Activated B cell treated with CpG ODN at 0.5 μM for 24 hours (primary cell): Measurements from ENCODE around the gene ZFC3H1. TPM values are rescaled to one million over a fixed set of nuclear protein-coding genes. Genes with fewer than 3 reads are reported as not detected.
A peak's percentile ranks its signal among the peaks of the same experiment; 100 is the strongest.

Source experiments
- ATAC-seq: fragments of 200-7000 bp; cut with Tn5 transposase; one replicate; pipeline ENCODE4 v1.10.0; 2021; ENCODE audit warnings: low read depth, mild to moderate bottlenecking, moderate library complexity
- CTCF ChIA-PET: fragments of 350-600 bp; sonication (Branson Sonifier 250); formaldehyde crosslinking; loops from one replicate; lab custom pipeline; 2021; ENCODE audit warnings: antibody characterized with exemption; lab: Charles Lee
- POLR2A ChIA-PET: fragments of 350-600 bp; sonication (Branson Sonifier 250); formaldehyde crosslinking; loops from one replicate; lab custom pipeline; 2021; ENCODE audit warnings: antibody characterized with exemption; lab: Charles Lee
- DNase-seq: peaks from one replicate; pipeline ENCODE4 v3.0.0; 2022
- H3K27ac Mint-ChIP-seq: one replicate; pipeline ENCODE4 v1.8.0; 2020; ENCODE audit warnings: mixed read lengths
- H3K27me3 Mint-ChIP-seq: one replicate; pipeline ENCODE4 v1.8.0; 2021; ENCODE audit warnings: mixed read lengths
- H3K36me3 Mint-ChIP-seq: one replicate; pipeline ENCODE4 v1.8.0; 2021; ENCODE audit warnings: low read depth, mixed read lengths
- H3K4me1 Mint-ChIP-seq: one replicate; pipeline ENCODE4 v1.8.0; 2021; ENCODE audit warnings: mixed read lengths
- H3K4me3 Mint-ChIP-seq: one replicate; pipeline ENCODE4 v1.8.0; 2020; ENCODE audit warnings: mild to moderate bottlenecking, mixed read lengths
- H3K9me3 Mint-ChIP-seq: one replicate; pipeline ENCODE4 v1.8.0; 2020; ENCODE audit warnings: mixed read lengths
- CTCF ChIP-seq: fragments of 200-600 bp; IDR thresholded peaks from one replicate; pipeline ENCODE4 v1.8.0; 2022; ENCODE audit warnings: antibody characterized with exemption, mild to moderate bottlenecking
- intact Hi-C: fragments of 100-400 bp; cut with micrococcal nuclease; formaldehyde crosslinking; loops from one replicate; pipeline ENCODE4 v1.15.1; 2024
- total RNA-seq: library from RNA; stranded (reverse); gene quantifications from 2 replicates; pipeline ENCODE4 v1.2.3, GENCODE V29; 2022

The ZFC3H1 gene
- total RNA-seq, 1 donor from 2014 or later: 107 TPM

- CTCF ChIA-PET: interaction anchor here (1.2 to 4.6 kb wide), 4 partner anchors 22 to 90 kb away, joined by 4 to 53 read pairs (median 32); partner anchors contain the start of genes RAB21 and TMEM19
- no peaks in the 10 kb centered on the region for H3K27me3 Mint-ChIP-seq
Measured at GRCh38 chr12:71665090-71665463, 1.4 kb upstream of the ZFC3H1 start.

GRCh38 chr12:71664411-71665089 is 902 bp upstream of the ZFC3H1 start:
- Mint-ChIP-seq H3K9me3 (no peaks in the 10 kb centered on the region), H3K27ac (peak overlapping the region; percentile 98), H3K36me3 (peaks cover 40% of the 10 kb centered on the region), H3K4me3 (peak overlapping the region; percentile 98), H3K27me3 (no peaks in the 10 kb centered on the region), H3K4me1 (peaks cover 49% of the 10 kb centered on the region)
- ChIA-PET CTCF (interaction anchor here (1.2 to 4.6 kb wide), 5 partner anchors 22 to 90 kb away, joined by 4 to 53 read pairs (median 20); partner anchors contain the start of genes RAB21 and TMEM19), POLR2A (interaction anchor here (0.7 to 4.6 kb wide), 13 partner anchors 13 to 176 kb away, joined by 3 to 232 read pairs (median 6); partner anchors contain the start of genes RAB21 and TMEM19)
- ATAC-seq (no peak), DNase-seq (no peak)
- intact Hi-C loops: loop anchor here (1.0 to 5.0 kb wide), 4 partner anchors 22 to 175 kb away; partner anchors contain the start of genes TBC1D15 and TMEM19
- TF ChIP-seq CTCF: no peak

More at GRCh38 chr12:71665090-71665463, 1.4 kb upstream of the ZFC3H1 start:
- peak overlapping the region; percentile 98 for H3K27ac Mint-ChIP-seq
- peaks cover 45% of the 10 kb centered on the region for H3K4me1 Mint-ChIP-seq
- peaks cover 37% of the 10 kb centered on the region for H3K36me3 Mint-ChIP-seq
- intact Hi-C loops: no loop called here
- DNase-seq: no peak
- POLR2A ChIA-PET: interaction anchor here (1.0 to 4.6 kb wide), 6 partner anchors 20 to 93 kb away, joined by 3 to 232 read pairs (median 54); partner anchors contain the start of genes RAB21 and TMEM19
- peak overlapping the region; percentile 98 for H3K4me3 Mint-ChIP-seq
- no peak for TF ChIP-seq CTCF
- no peaks in the 10 kb centered on the region for H3K9me3 Mint-ChIP-seq
- ATAC-seq: no peak

GRCh38 chr12:71662849-71663560 is 643 bp downstream of the ZFC3H1 start:
- TF ChIP-seq CTCF: no peak
- intact Hi-C loops: loop anchor here (1.0 to 5.0 kb wide), 6 partner anchors 26 to 1924 kb away; partner anchors contain the start of gene RAB21
- DNase-seq: peak; percentile 65
- no peaks in the 10 kb centered on the region for H3K27me3 Mint-ChIP-seq
- peak overlapping the region; percentile 98 for H3K27ac Mint-ChIP-seq
- POLR2A ChIA-PET: interaction anchor here (0.6 to 4.6 kb wide), 21 partner anchors 12 to 188 kb away, joined by 3 to 232 read pairs (median 5); partner anchors contain the start of genes RAB21 and TMEM19
- peaks cover 53% of the 10 kb centered on the region for H3K36me3 Mint-ChIP-seq
- H3K9me3 Mint-ChIP-seq: no peaks in the 10 kb centered on the region
- CTCF ChIA-PET: interaction anchor here (1.0 to 4.6 kb wide), 9 partner anchors 24 to 177 kb away, joined by 3 to 53 read pairs (median 4); partner anchors contain the start of genes TBC1D15 and TMEM19
- H3K4me3 Mint-ChIP-seq: peak overlapping the region; percentile 98
- H3K4me1 Mint-ChIP-seq: peaks cover 55% of the 10 kb centered on the region
- peak; percentile 30 for ATAC-seq

GRCh38 chr12:71661977-71662530 is 1.6 kb downstream of the ZFC3H1 start:
- peak overlapping the region; percentile 98 for H3K4me3 Mint-ChIP-seq
- H3K9me3 Mint-ChIP-seq: no peaks in the 10 kb centered on the region
- intact Hi-C loops: loop anchor here (2.0 to 5.0 kb wide), 2 partner anchors 25 to 35 kb away; no protein-coding TSS in a partner anchor
- no peak for DNase-seq
- H3K36me3 Mint-ChIP-seq: peaks cover 60% of the 10 kb centered on the region
- TF ChIP-seq CTCF: no peak
- no peak for ATAC-seq
- no peaks in the 10 kb centered on the region for H3K27me3 Mint-ChIP-seq
- peak overlapping the region; percentile 98 for H3K27ac Mint-ChIP-seq
- H3K4me1 Mint-ChIP-seq: peaks cover 54% of the 10 kb centered on the region
- ChIA-PET POLR2A (interaction anchor here (1.0 to 4.6 kb wide), 8 partner anchors 13 to 93 kb away, joined by 3 to 232 read pairs (median 47); partner anchors contain the start of genes RAB21 and TMEM19), CTCF (interaction anchor here (1.0 to 4.6 kb wide), 6 partner anchors 25 to 88 kb away, joined by 3 to 53 read pairs (median 14); partner anchors contain the start of gene TMEM19)
